ENCODE data around the gene STYK1.

Gene STYK1, protein sequence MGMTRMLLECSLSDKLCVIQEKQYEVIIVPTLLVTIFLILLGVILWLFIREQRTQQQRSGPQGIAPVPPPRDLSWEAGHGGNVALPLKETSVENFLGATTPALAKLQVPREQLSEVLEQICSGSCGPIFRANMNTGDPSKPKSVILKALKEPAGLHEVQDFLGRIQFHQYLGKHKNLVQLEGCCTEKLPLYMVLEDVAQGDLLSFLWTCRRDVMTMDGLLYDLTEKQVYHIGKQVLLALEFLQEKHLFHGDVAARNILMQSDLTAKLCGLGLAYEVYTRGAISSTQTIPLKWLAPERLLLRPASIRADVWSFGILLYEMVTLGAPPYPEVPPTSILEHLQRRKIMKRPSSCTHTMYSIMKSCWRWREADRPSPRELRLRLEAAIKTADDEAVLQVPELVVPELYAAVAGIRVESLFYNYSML

DNA sequence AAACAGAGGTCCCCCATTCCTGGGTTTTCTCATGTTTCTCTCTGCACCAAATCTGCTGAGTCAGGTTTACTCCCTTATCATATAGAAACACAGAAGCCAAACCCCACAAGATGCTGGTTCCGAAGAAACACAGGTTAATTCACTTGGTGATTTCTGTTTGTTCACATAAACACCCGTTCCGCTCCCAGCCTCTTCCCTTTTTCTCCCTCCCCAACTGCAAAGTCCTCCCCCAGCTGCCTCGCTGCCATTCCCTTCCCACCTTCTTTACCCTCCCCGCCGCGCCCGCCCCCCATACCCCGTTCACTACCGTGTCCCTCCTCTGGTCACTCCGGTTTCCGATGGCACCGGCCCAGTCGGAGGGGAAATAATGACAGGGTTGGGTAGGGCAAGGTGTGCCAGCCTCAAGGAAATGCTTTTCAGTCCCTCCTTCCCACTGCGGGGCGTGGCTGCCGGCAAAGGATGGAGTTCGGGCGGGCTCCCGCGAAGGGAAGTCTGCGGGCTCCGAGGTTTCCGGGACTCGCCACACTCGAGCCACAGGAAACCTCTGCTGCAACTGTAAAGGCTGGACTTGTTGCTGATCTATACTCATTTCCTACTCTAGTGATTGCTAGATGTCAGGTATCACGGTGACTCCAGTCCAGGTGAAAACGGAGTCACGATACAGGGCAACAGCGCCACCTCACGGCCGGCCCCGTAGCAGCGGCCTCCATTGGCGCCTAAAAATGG is at the start of gene STYK1:
Gene STYK1 (minus strand): TSS at position 394 of the 726 bp plus-strand sequence. CDS start 39,434 bp downstream, outside the sequence.
- DNase-seq (ENCODE audit: low read depth), result no peak

DNA sequence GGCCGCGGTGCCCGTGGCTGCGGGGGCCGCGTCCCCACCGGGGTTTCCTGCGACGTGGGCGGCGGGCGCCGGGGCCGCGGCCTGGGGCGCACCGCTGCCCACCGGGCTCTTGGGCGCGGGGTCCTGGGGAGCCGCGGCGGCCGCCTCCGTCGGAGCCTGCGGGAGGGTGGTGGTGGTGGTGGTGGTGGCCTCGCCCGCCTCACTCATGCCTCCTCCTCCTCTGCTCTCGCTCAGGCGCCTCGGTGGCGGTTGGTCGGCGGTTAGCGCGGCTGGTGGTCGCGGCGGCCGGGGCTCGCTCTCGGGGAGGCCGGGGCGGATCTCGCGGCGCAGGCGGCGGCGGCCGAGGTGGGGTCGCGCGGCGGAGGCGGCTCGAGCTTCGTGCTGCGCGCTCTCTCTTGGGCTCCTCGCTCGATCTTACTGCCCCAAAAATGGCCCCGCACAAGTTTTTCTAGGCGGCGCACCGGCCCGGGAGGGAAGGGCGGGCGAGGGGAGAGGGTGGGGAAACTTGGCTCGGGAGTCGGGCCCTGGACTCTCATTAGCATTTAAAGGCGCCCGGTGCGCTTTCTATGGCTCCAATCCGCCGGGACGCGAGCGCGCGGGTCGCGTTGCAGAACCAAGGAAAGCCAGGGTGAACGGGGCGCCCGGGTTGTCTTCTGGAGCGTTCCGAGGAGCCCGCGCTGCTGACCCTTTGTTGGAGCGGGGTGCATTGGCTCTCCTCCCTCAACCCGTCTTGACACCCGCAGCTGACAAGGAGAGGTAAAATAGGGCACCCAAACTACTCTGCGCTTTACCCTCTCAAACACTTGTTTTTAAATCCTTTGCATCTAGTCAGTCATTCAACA is 49.3 kb upstream of the STYK1 start, which contains the start of gene YBX3:
Gene YBX3 (minus strand): TSS at position 419 of the 842 bp plus-strand sequence. CDS start 212 bp downstream, at position 207.
- no peak for DNase-seq (ENCODE audit: low read depth)

DNA sequence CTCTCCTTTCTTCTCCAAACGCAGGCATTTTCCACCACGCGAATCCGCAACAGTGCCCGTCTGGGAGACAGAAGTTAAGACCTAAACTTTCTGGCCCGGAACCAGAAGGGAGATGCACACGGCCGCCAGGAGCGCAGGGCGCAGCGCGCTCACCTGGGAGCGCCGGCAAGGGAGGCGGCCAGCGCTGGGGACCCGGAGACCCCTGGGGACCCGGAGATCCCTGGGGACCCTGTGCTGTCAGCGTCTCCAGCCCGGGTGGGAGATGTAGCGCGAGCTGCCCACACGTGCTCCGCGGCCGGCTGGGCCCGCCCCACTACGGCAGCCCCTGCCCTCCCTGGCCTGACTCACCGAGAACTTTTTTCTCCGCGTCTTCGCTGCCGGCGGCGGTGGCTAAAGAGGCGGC is 48.7 kb upstream of the STYK1 start:
- DNase-seq (ENCODE audit: low read depth), result no peak

DNA sequence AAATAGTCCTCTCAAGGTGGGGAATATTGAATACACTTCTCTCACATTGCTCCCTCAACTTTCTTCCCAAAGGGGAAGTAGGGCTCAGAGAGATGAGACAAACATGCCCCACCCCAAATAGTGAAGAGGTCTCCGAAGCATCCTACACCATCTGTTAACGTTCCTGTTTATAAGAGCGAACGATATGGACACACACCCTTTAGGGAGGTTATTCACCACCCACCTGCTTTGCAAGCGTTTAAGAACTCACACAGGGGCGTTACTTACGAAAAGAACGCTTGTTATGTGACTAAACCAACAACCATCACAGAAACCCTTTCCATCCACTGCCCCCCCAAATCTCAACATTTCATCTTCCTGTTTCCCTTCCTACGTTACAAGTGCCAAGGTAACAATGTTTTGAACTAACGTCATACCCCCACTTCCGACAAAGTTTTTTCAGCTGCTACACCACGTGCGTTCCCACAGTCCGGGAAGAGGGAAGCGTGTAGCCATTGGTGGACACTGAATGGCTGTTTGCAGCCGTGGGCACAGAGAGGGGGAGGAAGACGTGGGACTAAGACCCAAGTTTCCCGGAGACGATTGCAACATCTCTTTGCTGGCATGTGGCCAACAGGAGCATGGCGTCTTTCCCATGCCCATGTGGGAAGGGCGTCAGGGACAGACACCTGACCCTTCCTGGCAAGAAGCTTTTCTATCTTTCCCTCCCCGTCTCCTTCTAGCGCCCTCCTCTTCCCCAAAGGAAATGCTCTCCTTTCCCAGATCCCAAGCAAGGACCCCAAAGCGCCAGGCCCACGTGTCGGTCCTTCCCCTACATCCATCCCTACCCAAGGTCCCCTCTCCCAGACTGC is 48.0 kb upstream of the STYK1 start:
- peak; percentile 92 for DNase-seq (ENCODE audit: low read depth)

DNA sequence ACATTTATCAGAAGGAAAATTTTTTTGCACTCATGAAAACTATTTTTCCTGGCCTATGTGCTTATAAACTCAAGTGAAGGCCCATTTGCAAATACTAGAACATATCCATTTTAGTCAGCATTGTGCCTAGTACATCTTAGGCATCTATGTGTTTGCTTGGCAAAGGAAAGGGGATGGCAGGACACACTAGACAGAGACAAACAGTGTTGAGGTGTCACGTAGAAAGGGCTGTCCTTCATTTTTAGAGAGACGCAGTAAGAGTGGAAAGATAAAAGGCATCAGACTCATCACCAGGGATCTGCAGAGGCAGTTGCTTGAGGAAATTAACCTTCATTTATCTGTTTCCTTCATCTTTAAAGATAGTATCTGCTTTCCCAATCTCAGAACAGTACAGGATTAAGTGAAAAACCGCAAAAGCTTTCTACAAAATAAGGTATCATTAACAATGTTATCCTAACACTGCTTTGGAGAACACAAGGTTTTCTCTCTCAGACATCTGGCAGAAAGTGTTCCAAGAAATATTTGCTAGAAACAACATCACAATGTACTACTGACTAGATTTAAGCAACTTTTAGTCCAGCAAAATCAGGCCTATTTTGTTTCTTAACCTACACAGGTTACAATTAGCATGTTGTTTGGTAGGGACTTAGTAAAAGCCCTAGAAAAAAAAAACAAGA is 47.3 kb upstream of the STYK1 start:
- DNase-seq (ENCODE audit: low read depth), result no peak

DNA sequence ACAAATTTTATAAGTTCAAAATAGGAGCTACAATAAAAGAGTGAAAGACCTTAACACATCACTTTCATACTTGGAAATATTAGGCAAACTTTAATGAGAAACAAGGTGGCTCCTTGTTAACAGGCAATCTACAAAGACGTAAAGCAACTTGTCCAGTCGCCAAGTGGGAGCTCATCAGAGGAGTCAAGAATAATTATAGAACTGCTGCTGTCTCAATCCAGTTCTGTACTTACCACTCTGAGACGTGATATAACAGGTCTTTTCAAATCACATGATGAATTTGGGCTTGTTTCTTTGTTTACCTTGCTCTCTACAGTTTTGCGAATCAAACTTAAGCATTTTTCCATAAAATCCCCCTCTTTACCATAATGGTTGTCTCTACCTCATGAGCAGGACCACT is 45.6 kb upstream of the STYK1 start:
- no peak for DNase-seq (ENCODE audit: low read depth)

DNA sequence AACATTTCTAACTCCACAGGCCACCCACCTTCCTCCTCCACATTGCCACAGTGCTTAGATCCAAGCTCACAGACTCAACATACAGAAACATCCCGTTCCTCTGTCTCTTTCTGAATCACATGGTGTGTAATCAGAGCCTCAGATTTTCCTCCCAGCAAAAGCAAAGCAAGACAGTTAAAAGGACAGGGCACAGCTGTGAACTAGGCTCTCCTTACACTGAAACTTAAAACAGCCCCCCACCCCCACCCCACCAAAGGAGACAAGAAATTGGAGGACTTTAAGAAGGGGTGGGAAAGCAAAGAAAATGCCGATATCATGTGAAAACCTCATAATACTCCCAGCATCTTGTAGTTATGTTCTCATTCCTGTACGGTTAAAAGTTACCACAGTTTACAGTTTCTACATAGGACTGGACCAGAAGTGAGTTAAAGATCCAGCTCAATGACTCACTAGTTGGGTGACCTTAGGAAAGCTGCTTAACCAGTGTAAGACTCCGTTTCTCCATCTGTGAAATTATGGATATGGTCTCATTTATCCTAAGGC is 44.5 kb upstream of the STYK1 start:
- peak; percentile 65 for DNase-seq (ENCODE audit: low read depth)

DNA sequence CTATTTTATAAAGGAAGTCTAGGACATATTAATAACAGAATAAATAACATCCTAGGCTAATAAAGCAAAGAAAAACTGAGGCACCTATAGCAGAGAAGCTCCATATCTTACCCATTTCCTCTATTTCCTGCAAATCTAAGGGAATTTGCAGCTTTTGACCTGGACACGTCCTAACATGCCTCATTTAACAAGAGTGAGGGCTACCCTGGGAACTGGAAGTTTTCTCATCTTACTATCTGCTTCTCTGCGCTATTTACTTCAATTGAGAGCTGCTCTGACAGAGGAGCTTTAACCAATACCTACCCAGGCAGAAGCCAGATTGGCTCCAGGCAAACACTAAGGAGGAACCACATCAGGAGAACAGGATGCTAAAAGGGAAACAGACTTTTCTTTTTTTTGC is 43.6 kb upstream of the STYK1 start:
- DNase-seq (ENCODE audit: low read depth), result no peak

DNA sequence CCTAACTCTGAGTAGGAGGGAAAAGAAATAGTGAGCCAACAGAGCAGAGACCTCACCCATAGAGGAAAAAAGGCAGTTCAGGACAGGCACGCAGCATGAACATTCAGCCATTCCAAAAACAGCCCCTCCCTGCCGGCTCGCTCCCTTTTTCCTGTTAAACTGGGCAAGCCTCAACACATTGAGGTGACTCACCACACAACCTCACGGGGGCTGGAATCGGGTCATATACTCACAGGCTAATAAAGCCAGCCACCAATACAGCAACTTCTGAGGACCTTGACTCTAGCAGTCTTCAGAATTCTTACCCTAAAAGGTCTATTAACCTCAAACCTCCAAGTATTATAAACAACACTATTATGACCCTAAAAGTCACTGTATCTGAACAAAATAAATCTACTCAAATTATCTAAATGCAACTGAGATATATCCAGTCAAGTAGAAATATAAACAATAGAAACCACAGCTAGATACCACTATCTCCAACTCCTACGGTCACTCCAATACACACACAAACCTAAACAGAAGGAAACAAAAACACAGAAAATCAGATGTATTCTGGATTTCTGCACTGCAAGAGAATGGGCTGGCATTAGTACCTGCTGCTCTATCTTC is 43.0 kb upstream of the STYK1 start:
- peak; percentile 77 for DNase-seq (ENCODE audit: low read depth)

DNA sequence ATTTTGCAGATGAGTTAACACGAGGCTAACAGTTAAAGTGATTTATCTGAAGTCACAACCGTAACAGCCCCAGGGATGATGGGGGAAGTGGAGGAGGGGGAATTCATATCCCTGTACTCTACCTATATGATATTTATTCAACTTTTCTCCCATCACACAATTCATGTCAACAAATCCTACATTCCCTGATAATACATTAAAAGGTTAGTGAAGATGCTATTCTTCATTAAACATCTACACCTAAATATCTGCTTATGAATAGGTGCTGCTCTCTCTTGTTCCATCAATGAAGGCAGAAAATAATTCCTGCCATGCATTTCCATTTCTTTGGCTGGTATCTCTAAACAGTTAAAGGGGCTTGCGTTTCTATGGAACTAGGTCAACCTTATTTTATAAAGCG is 42.4 kb upstream of the STYK1 start:
- no peak for DNase-seq (ENCODE audit: low read depth)

DNA sequence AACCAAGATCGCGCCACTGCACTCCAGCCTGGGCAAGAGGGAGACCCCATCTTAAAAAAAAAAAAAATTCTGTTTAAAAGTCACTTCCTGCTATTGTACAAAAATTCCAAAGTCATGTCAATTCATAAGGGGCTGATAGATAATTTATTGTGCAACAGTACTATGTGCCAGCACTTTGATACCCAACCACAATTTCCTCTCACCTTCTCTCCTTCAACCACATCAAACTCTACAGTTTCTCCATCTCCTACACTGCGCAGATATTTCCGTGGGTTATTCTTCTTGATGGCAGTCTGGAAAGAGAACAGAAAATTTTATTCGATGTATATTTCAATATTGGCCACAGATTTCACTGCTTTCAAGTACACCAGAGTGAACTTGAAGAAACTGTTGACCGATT is 41.6 kb upstream of the STYK1 start:
- no peak for DNase-seq (ENCODE audit: low read depth)

DNA sequence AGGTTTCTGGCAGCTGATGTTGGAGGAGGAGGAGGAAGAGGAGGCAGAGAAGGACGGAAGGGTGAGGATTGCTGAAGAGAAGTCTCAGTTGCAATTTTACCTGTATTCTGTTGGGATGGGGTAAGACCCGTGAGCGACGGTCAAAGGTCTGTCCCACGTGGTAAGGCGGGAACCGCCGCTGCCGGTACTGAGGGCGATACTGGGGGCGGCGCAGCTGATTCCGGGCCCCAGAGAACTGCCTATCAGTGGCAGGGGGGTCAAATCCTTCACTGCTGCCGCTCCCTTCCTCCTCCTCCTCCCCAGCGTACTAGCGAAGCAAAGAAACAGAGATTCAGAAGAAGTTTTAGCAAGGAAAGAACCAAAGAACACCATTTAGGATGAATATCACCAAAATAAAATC is 36.0 kb upstream of the STYK1 start:
- no peak for DNase-seq (ENCODE audit: low read depth)

DNA sequence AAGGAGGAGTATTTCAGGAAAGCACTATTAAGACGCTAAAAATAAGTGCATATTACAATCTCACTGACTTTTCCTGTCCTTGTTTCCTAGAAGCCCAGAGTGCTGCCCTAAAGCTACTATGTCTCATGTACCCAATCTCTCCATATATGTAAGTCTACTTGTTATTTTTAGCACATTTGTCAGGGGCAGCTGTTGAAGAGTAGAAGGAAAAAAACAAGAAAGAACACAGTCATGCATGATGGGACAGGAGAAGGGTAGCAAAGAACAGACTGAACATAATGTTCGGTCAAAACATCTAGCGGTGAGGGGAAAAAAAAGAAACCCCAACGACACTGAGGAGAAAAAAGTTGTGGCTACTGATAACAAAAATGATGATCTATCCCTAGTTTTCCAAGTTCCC is 35.0 kb upstream of the STYK1 start:
- no peak for DNase-seq (ENCODE audit: low read depth)

DNA sequence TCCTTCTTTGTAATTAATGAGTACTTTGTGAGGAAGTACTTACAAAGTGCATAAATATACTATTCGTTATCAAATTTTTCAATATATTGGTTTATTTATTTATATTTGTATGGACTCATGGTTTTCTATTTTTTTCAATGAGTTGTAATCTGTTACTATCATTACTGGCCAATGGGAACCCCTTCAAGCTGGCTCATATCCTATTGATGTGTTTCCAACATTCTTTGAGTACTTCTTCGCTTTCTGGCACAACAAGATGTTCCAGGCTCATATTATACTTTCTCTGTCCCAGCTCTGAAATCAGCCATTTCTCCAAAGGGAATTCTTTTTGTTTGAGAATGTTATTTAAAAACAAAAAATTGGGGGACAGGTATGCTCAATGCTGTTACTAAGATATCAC is 31.8 kb upstream of the STYK1 start:
- DNase-seq (ENCODE audit: low read depth), result no peak

DNA sequence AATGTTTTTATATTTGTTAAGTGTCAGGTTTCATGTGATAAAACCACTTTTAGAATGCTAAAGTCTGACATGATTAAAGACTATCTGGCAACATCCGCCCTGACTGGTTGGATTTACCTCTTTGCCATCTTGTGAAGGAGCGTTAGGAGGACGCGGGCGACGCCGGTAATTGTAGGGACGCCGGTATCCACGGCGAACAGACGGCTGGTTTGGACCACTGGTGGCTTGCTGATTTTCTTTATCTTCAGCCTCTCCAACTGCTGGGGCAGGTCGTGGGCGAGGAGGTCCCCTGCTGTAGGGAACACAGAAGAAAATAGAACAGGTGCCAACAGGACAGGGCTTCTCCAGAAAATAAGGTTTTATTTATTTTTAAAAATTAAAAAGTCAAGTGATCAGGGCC is 28.0 kb upstream of the STYK1 start:
- DNase-seq (ENCODE audit: low read depth), result no peak

DNA sequence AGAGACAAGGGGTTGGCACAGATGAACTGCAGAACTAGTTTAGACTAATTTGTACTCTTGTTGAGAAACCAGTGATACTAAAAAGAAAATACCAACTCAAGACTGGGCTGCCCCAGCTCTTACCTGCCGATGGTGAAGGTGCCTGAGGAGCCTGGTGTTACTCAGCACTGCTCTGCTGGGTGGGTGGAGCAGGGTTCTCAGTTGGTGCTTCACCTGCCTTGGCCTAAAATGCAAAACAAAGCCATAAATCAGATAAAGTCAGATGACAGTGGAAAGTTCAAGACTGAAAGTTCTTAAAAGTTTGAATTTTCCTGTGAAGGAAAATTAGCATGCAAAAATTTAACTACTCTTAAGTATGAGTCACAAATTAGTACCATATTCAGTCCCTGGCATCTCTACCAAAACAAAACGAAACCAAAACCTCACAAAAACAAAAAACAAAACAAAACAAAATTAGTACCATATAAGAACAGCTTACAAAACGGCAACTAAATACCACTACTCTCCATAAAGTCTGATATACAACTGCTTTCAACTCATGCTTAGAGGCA is 27.4 kb upstream of the STYK1 start:
- DNase-seq (ENCODE audit: low read depth), result no peak

DNA sequence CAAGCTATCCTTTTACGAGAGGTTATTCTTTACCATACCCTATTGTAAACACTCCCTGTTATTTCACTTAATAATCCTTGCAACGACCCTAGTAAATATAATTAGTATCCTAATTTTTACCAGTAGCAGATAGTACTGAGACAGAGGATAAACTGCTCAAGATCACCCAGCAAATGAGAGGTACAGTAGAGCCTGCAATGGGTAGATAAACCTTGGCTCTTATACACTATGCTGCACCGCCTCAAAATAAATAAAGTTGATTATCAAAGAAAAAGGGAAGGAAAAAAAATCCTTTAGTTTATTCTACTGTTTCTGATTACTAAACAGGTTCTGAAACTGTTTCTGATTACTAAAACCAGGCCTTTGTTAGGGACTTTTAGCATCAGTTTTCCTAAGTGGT is 26.7 kb upstream of the STYK1 start:
- no peak for DNase-seq (ENCODE audit: low read depth)

DNA sequence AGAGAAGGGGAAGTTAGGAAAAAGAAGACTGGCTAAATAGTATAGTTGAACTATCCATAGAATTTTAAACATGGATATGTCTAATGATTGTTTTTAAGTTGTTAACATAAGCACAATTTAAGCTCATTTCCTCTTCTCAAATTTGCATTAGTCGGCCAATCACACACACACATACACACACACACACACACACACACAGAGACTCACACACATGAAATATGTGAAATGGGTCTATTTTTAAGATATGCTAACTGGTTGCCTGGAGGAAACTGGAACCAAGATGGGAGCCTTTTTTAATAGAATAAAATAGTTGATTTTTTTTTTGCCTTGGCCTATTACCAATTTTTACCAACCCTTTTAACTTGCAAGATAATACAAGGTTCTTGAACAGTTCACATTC is 24.0 kb upstream of the STYK1 start:
- DNase-seq (ENCODE audit: low read depth), result no peak

DNA sequence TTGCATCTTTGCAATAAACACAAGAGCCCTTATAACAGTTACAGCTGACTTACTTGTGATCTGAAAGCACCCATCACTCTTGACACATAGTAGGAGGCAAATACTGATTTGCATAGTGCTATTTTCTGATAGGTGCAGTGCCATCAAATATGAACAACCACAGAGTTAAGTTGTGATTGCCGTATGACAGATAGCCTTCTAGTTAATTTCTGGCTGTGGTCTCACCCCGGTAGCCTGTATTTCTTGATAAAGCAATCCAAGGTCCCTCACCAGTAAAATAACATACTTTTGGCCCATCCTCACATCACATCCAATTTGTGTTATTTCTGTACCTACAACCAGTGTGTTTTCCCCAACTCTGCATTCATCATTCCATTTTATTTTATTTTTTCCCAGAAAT is 23.3 kb upstream of the STYK1 start:
- no peak for DNase-seq (ENCODE audit: low read depth)

DNA sequence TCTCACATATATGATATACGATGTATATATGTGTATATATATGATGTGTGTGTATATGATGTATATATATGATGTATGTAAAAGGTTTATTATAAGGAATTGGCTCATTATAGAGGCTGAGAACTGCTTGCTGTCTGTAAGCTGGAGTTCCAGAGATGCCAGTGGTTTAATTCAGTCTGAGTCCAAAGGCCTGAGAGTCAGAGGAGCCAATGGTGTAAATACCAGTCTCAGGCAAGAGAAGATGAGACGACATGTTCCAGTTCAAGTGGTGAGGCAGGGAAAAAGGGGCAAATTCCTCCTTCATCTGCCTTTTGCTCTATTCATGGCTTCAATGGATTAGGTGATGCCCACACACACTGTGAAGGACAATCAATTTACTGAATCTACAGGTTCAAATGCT is 17.1 kb upstream of the STYK1 start:
- no peak for DNase-seq (ENCODE audit: low read depth)

Measured in non-pigmented ciliary epithelial cell (primary cell).